Activated T-helper 1 cell treated with anti-CD3 and anti-CD28 coated beads, Interleukin-12 subunit alpha, Interleukin-12 subunit beta, Interleukin-2, Interleukin-4 antibody, amounts not matched to agents 30 ng/mL and 10 ng/mL and 1 ng/mL, durations not matched to agents 14 hours and 24 hours and 36 hours (primary cell): Measurements from ENCODE around the gene KIF1A. TPM values are rescaled to one million over a fixed set of nuclear protein-coding genes. Genes with fewer than 3 reads are reported as not detected.
"Not testable (repeated sequence)": the region's sequence is repeated elsewhere in the genome, so short reads cannot be mapped to it uniquely, and the experiment has no call there.

Experiments
- DNase-seq: peaks from one replicate; pipeline ENCODE4 v3.0.0; 2021; ENCODE audit warnings: low spot score
- H3K27ac Mint-ChIP-seq: one replicate; pipeline ENCODE4 v1.8.0; 2021; ENCODE audit warnings: mild to moderate bottlenecking, mixed read lengths
- H3K27me3 Mint-ChIP-seq: one replicate; pipeline ENCODE4 v1.8.0; 2022; ENCODE audit warnings: mild to moderate bottlenecking, moderate library complexity, mixed read lengths; ENCODE audit not compliant: insufficient read depth
- H3K36me3 Mint-ChIP-seq: one replicate; pipeline ENCODE4 v1.8.0; 2021; ENCODE audit warnings: low read depth, mixed read lengths
- H3K4me1 Mint-ChIP-seq: one replicate; pipeline ENCODE4 v1.8.0; 2021; ENCODE audit warnings: low read depth, mixed read lengths
- H3K4me3 Mint-ChIP-seq: one replicate; pipeline ENCODE4 v1.8.0; 2021; ENCODE audit warnings: mild to moderate bottlenecking, moderate library complexity, mixed read lengths
- H3K9me3 Mint-ChIP-seq: one replicate; pipeline ENCODE4 v1.8.0; 2021; ENCODE audit warnings: mixed read lengths
- intact Hi-C: fragments of 100-400 bp; cut with micrococcal nuclease; formaldehyde crosslinking; loops from one replicate; pipeline ENCODE4 v1.15.1; 2024
- total RNA-seq: library from RNA; stranded (reverse); gene quantifications from 2 replicates; pipeline ENCODE4 v1.2.3, GENCODE V29; 2022

The KIF1A gene
- total RNA-seq, 1 donor from 2014 or later, result 0.83 TPM

DNA sequence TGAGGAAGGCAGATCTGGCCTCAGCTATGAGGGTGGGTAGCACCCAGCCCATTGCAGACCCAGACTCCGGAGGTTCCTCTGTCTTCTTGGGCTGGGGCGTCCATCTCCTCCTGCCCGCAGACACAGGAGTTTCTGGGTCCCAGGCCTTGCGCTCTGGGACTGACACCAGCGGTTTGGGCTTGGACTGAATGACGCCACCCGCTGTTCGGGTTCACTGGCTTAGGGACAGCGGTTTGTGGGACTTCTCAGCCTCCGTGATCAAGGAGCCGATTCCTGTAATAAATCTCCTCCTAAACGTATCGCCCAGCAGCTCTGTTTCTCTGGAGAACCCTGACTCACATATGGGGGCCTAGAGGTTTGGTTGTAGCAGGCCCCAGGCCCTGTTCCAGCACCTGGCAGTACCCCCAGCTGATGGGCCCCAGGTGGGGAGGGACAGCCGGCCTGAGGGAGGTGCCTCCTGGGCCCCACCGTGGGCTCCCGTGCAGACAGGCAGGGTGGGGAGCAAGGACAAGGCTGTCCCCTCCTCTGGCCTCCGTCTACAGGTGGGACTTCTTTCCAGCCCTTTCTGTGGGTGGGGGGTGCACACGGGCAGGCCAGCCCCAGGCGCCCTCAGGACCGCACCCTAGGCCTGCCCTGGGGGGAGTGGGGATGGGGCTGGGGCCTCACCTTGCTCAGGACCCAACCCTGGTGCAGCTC, 132.8 kb downstream of the KIF1A start:
- H3K4me1 Mint-ChIP-seq, result peaks cover 9% of the 10 kb centered on the region
- intact Hi-C loops, result no loop called here
- H3K27me3 Mint-ChIP-seq, result peaks cover 10% of the 10 kb centered on the region
- H3K4me3 Mint-ChIP-seq, result no peak overlapping the region
- no peak overlapping the region for H3K27ac Mint-ChIP-seq
- H3K9me3 Mint-ChIP-seq, result no peaks in the 10 kb centered on the region
- DNase-seq, result no peak
- no peaks in the 10 kb centered on the region for H3K36me3 Mint-ChIP-seq

DNA sequence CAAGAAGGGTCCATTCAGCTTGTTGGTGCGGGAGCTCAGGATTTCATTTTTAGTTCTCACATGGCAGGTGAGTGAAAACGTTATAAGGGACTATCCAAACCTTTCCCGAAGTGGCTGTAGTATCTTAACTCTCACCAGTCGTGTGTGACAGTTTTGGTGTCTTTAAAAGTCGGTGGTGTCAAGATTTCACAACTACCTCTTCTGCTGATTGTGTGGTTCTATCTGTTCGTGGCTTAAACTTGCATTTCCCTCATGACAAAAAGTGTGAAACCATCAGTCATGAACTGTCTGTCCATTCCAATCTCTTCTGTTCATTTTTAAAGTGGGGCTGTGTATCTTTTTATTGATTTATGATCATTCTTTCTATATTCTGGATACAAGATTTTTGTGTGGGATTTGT, 133.6 kb downstream of the KIF1A start:
- Mint-ChIP-seq H3K36me3 (no peaks in the 10 kb centered on the region), H3K4me1 (peaks cover 9% of the 10 kb centered on the region), H3K27me3 (peaks cover 10% of the 10 kb centered on the region), H3K27ac (no peak overlapping the region), H3K9me3 (no peaks in the 10 kb centered on the region), H3K4me3 (no peak overlapping the region)
- intact Hi-C loops, result no loop called here
- DNase-seq, result no peak

DNA sequence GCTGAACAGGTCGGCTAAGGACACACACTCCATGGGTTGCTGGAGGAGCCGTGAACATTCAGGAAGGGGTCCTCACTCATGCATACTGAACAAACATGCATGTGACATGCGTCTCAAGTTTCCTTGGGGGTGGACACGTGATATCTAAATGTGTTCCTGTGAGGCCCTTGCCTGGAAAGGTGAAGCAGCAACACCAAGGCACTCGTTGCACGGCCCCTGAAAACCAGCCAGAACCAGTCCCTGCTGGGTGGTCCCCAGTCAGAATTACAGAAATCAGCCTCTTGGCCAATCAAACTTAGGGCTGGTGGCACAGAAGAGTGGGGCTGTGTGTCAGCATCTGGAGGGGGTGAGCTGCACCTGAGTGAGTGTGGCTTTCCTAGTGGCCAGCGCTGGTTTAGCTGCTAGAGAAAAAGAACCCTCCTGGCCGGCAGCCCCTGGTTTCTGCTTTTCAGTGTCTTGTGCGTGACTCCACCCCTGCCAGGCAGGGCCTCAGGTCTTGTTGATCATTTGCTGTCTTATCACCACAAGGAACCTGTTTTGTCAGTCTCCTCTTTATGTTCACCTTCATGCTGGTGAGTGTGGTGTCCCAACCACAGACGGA, 134.1 kb downstream of the KIF1A start:
- no peak for DNase-seq

DNA sequence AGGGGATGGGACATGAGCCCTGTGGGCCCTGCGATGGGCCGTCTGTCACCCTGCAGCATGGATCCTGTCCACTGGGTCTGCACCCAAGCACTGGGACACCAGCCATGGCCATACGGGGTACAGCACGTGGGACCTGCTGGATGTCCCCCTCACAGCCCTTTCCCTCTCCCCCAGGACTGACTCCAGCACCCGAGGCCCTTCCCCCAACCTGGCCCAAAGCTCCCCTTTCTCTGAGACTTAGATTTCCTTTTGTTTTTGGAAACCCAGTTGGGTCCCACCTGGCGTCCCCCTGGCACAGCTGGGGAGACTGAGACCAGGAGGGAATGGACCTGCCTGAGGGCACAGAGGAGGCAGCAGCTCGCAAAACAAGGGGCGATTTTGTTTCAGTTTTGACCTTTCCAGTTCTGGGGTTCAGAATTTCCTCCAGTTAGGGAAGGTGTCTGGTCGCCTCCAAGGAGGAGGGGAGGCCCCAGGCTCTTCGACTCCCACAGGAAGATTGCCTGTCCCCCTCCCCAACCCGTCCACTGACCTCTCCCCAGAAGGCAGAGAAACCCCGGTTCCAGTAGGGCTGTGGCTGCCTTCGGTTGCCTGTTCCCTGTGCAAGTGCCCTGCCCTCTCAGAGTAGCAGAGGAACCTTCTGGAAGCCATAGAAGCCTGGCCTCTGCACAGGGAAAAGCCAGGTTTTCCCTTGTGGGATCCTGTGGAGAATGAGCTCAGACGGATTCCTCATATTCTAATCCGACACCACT, 135.9 kb downstream of the KIF1A start:
- DNase-seq, H3K27me3 Mint-ChIP-seq, intact Hi-C loops, H3K36me3 Mint-ChIP-seq, H3K27ac Mint-ChIP-seq, H3K4me1 Mint-ChIP-seq, H3K4me3 Mint-ChIP-seq, H3K9me3 Mint-ChIP-seq: not testable (repeated sequence)

More for the DNA sequence above, 134.1 kb downstream of the KIF1A start:
- no peaks in the 10 kb centered on the region for H3K36me3 Mint-ChIP-seq
- no peaks in the 10 kb centered on the region for H3K9me3 Mint-ChIP-seq
- H3K27me3 Mint-ChIP-seq, result peaks cover 10% of the 10 kb centered on the region
- no peak overlapping the region for H3K4me3 Mint-ChIP-seq
- H3K27ac Mint-ChIP-seq, result no peak overlapping the region
- peaks cover 9% of the 10 kb centered on the region for H3K4me1 Mint-ChIP-seq
- intact Hi-C loops, result no loop called here

DNA sequence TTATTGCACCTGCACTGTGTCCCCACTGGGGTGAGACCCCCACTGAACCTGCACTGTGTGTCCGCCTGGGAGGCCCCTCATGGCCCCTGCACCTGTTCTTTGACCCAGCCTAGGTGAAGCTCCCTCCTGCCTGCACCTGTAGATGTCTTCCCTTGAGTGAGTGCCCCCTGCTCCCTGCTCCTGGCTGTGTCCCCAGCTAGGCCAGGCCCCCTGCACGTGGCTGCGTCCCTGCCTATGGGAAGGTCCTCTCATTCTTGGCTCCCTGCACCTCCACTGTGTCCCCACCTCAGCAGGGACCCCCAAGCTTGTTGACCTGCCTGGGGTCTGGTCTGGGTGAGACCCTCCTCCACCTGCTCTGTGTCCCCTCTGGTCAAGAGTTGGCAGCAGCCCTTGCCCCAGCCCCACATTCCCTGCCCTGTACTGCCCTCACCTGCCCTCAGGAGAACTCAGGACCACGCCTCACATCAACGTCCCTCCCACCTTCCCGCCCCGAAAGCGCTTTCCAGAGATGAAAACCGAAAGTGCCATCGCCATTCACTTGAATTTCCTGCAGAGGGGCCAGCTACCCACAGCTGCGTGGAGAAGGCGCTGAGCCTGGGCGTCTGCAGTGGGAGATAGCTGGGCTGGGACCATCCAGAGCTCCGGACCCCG, 136.6 kb downstream of the KIF1A start:
- H3K27ac Mint-ChIP-seq, DNase-seq, H3K27me3 Mint-ChIP-seq, H3K9me3 Mint-ChIP-seq, H3K4me1 Mint-ChIP-seq, H3K36me3 Mint-ChIP-seq, intact Hi-C loops, H3K4me3 Mint-ChIP-seq: not testable (repeated sequence)

DNA sequence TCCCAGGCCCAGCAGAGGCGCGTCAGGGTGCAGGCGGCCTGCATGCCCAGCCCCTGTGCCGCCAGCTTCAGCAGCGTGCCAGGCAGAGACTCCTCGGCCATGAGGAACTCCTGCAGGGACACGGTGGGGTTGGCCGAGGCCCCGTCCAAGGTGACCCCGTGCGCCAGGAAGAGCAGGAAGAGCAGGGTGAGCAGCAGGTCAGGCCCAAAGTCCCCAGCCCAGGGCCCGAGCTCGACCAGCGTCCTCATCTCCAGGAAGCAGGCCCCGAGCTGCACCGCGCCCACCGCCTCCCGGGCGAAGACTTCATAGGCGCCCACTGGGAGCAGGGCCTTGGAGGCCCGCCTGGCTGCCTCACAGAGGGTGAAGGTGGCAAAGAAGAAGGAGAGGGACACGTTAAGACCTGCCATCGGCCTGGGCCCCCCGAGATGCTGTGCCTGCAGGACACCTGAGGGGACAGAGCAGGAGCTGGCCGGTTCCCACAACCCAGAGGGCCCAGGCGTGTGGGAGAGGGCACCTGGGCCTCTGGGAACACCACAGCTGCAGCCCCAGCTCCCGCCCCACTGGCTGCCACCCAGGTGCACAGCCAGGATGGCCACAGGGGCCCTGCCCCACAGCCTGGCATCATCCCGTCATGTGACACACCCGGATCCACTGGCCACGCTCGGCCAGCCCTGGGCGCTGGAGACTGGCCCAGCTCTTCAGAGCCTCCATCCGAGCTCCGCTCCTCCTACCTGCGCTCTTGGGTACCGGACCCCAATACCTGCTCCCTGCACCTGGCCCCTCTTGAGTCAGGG, 137.4 kb downstream of the KIF1A start, which contains the start of gene AQP12B:
AQP12B (minus strand) TSS at position 455 of the 794 bp plus-strand sequence; CDS start at position 407, 48 bp downstream.
- intact Hi-C loops, H3K4me3 Mint-ChIP-seq: not testable (repeated sequence)

DNA sequence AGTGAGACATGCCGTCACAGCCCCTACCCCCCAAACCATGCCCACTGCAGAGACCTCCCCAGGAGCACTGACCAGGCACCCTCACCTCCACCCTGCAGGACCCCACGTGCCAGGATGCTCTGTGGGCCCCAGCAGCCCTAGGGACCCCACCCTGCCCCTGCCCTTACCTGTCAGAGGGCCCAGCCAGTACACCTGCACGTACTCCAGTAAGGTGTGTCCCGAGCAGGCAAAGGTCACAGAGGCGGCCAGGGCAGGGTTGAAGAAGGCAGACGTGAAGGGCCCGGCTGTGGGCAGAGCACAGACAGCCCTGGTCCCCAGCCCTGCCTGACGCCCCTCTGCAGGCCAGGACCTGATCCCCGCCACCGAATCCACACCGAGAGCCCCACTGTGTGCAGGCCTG, 139.8 kb downstream of the KIF1A start:
- H3K27ac Mint-ChIP-seq, H3K9me3 Mint-ChIP-seq, intact Hi-C loops, DNase-seq, H3K4me3 Mint-ChIP-seq, H3K27me3 Mint-ChIP-seq, H3K4me1 Mint-ChIP-seq, H3K36me3 Mint-ChIP-seq: not testable (repeated sequence)

More for the DNA sequence above, 137.4 kb downstream of the KIF1A start, which contains the start of gene AQP12B:
- not testable (repeated sequence) for H3K4me1 Mint-ChIP-seq, H3K9me3 Mint-ChIP-seq, H3K27ac Mint-ChIP-seq, DNase-seq, H3K36me3 Mint-ChIP-seq, H3K27me3 Mint-ChIP-seq

DNA sequence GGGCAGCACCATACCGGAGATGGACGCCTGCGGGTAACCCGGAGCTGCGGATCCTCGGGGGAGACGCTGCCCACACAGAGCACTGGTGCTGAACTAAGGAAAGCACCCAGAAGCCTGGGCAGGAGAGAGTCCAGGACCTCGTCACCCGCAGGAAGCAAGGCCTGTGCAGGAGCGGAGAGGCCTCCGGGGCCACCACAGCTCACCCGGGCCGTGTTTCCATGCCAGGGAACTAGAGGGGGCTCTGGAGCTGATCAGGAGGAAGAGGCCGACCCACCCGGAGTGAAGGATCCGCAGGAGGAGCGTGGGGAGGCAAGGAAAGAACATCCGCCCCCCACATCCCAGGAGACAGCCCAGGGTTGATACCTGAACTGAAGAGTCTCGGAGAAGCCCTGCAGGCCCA, 141.1 kb downstream of the KIF1A start:
- not testable (repeated sequence) for H3K4me1 Mint-ChIP-seq

DNA sequence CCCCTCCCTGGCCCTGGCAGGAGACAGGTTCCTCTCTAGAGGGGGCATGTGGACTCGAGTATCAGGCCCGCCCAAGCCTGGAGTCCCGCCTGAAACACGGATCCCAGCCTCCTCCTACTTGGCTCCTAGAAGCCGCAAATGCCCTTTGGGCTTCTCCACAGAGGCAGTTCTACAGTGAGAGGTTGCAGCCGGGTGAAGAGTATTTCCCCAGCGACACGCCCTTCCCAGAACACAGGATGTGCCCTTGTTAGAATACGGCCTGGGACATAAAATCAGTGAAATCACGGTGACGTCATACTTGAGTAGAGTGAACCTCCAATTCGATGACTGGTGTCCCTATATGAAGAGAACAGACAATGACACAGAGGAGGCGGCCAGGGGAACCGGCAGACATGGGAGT, 142.0 kb downstream of the KIF1A start:
- intact Hi-C loops, H3K27ac Mint-ChIP-seq, H3K36me3 Mint-ChIP-seq, H3K4me1 Mint-ChIP-seq, H3K9me3 Mint-ChIP-seq, DNase-seq, H3K4me3 Mint-ChIP-seq, H3K27me3 Mint-ChIP-seq: not testable (repeated sequence)

More for the DNA sequence above, 141.1 kb downstream of the KIF1A start:
- H3K9me3 Mint-ChIP-seq, H3K27ac Mint-ChIP-seq, H3K36me3 Mint-ChIP-seq, intact Hi-C loops, H3K27me3 Mint-ChIP-seq, H3K4me3 Mint-ChIP-seq, DNase-seq: not testable (repeated sequence)

DNA sequence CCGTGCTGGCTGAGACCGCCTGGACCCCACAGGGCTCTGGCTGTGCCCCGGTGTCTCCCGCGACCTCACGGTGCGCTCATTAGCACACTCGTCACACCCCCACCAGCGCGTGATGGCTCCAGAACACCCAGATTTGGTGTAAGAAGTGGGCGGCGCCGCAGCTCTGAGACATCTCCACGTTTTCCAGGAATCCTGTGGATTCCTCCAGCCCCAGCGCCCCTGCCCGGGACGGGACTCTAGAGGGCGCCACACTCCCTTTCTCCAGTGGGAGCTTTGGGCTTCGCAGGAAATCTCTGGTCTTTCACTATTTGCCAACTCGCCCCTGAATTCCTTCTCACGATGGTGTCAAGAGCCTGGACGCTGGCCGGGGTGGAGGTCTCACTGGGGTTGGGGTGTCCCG, 144.7 kb downstream of the KIF1A start:
- H3K27me3 Mint-ChIP-seq, result peaks cover 25% of the 10 kb centered on the region
- DNase-seq, intact Hi-C loops, H3K27ac Mint-ChIP-seq, H3K4me1 Mint-ChIP-seq, H3K4me3 Mint-ChIP-seq, H3K9me3 Mint-ChIP-seq, H3K36me3 Mint-ChIP-seq: not testable (repeated sequence)

DNA sequence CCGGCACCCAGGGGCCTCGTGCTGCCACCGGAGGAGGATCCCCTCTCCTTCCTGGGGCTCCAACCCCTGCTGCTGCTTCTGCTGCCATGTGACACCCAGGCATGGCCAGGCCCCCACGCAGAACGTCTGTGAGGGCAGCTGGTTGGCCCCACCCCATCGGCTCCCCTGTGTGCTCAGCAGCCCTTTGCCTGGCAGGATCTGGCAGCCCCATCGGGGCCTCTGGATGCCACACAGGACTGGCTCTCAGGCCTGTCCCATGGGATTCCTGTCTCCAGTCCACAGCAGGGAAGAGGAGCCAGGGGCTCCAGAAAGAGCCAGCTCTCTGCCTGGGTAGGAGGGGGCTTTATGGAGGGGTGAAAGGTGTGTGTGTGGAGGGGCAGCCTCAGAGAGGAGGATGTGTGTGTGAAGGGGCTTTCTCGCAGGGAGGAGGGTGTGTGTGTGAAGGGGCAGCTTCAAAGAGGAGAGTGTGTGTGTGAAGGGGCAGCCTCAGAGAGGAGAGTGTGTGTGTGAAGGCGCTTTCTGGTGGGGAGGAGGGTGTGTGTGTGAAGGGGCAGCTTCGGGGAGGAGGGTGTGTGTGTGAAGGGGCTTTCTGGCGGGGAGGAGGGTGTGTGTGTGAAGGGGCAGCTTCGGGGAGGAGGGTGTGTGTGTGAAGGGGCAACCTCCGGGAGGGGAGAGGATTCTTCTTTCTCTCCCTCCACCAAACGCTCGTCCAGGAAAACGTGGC, 145.4 kb downstream of the KIF1A start:
- not testable (repeated sequence) for H3K36me3 Mint-ChIP-seq, H3K4me1 Mint-ChIP-seq

DNA sequence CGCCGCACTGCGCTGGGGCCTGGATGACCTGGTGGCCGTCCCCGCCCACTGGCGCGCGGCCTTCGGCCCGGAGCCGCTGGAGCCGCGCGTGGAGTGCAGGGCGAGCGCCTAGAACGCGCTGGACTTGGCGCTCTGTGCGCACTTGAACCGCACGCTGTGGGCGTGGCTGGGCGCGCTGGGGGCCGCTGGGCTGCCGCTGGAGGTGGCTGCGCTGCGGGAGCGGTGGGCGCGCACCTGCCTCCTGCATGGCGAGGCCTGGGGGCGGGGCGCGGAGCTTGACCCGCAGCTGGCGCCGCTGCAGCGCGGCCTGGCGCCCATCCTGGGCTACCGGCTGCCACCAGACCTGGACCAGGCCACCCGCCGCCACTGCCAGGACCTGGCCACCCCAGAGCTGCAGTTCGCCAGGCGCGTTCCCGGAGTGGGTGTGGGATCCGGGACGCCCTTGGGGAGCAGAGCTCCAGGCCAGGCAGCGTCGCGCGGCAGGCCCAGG, 147.3 kb downstream of the KIF1A start:
- Mint-ChIP-seq H3K4me1 (no peaks in the 10 kb centered on the region), H3K9me3 (no peaks in the 10 kb centered on the region), H3K36me3 (no peaks in the 10 kb centered on the region), H3K4me3 (no peak overlapping the region), H3K27me3 (peaks cover 43% of the 10 kb centered on the region), H3K27ac (no peak overlapping the region)
- intact Hi-C loops, result no loop called here
- no peak for DNase-seq

More for the DNA sequence above, 145.4 kb downstream of the KIF1A start:
- DNase-seq, H3K9me3 Mint-ChIP-seq, H3K4me3 Mint-ChIP-seq, H3K27ac Mint-ChIP-seq, intact Hi-C loops: not testable (repeated sequence)
- H3K27me3 Mint-ChIP-seq, result peaks cover 27% of the 10 kb centered on the region
